ENCODE results near the gene TAGLN3.

TAGLN3 gene

GRCh38 chr3:111986800-111987199, 11.9 kb upstream of the TAGLN3 start (continued):
- TF ChIP-seq, protein P1, sequence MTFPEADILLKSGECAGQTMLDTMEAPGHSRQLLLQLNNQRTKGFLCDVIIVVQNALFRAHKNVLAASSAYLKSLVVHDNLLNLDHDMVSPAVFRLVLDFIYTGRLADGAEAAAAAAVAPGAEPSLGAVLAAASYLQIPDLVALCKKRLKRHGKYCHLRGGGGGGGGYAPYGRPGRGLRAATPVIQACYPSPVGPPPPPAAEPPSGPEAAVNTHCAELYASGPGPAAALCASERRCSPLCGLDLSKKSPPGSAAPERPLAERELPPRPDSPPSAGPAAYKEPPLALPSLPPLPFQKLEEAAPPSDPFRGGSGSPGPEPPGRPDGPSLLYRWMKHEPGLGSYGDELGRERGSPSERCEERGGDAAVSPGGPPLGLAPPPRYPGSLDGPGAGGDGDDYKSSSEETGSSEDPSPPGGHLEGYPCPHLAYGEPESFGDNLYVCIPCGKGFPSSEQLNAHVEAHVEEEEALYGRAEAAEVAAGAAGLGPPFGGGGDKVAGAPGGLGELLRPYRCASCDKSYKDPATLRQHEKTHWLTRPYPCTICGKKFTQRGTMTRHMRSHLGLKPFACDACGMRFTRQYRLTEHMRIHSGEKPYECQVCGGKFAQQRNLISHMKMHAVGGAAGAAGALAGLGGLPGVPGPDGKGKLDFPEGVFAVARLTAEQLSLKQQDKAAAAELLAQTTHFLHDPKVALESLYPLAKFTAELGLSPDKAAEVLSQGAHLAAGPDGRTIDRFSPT (tag by site-specific recombination; IDR thresholded peaks at IDR 0.05) = no peak
- TF ChIP-seq MZF1 (tag by site-specific recombination; IDR thresholded peaks at IDR 0.05; ENCODE audit: borderline replicate concordance) = no peak
- TF ChIP-seq OSR2 (tag by site-specific recombination; IDR thresholded peaks at IDR 0.05) = no peak
- no peak for TF ChIP-seq ZNF626 (tag by site-specific recombination; IDR thresholded peaks at IDR 0.05)
- no peak for TF ChIP-seq KLF8 (tag by site-specific recombination; IDR thresholded peaks at IDR 0.05)
- TF ChIP-seq ZNF707 (tag by site-specific recombination; IDR thresholded peaks at IDR 0.05) = no peak
- TF ChIP-seq ZNF677 (tag by site-specific recombination; IDR thresholded peaks at IDR 0.05) = no peak
- no peak for TF ChIP-seq ZNF777 (tag by site-specific recombination; IDR thresholded peaks at IDR 0.05; ENCODE audit: borderline replicate concordance)

DNA sequence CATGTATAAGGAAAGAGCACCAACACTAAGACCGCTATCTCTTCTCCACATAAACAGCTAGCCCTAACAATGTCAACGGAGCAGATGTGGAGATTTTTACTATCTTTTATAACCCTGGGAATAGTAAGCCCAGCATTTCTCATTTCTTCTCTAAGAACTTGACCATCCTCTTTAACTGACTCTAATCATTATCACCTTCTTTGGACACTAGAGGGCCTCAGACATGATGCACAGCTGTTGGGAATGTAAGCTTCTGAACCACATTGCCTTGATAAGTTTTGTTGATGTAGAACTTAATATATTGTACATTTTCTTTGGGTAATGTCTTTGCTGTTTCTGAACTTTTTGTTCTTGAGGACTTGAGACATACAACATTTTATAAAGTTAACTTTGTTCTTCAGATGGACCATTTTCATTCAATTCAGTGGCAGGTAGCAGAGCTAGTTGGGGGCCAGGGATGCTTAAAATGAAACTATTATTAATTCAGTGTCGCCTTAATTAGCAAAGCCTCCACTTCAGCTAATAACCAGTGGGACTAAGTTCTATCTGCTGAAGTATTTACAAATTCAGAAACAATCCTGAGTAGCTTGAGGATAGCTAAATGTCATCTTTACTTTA, 9.6 kb upstream of the TAGLN3 start:
- ChIA-PET POLR2A (interaction anchor here (2.2 kb wide), 1 partner anchor 10 kb away, joined by 9 read pairs; the partner anchor contains the start of gene ABHD10), CTCF (interaction anchor here (0.6 to 3.5 kb wide), 23 partner anchors 9 to 1445 kb away, joined by 3 to 31 read pairs (median 5); partner anchors contain the start of genes ABHD10 and TAGLN3)
- Histone ChIP-seq H3K27ac (ENCODE audit: extremely low read depth, low read depth, low read length) (no peak overlapping the region), H3K4me1 (ENCODE audit: control insufficient read depth, insufficient read depth, low read length) (no peaks in the 10 kb centered on the region), H3K9me3 (ENCODE audit: control insufficient read depth, insufficient read depth, low read depth, low read length) (no peaks in the 10 kb centered on the region), H3K4me3 (ENCODE audit: low read depth, low read length) (no peak overlapping the region), H3K36me3 (ENCODE audit: control insufficient read depth in 2 of 2, insufficient read depth in 1 of 2, low read length in 2 of 2) (peaks cover 13 to 60% of the 10 kb centered on the region in 2 experiments)
- TF ChIP-seq ZNF473 (tag by site-specific recombination; IDR thresholded peaks at IDR 0.05) (no peak), ZNF654 (tag by site-specific recombination; IDR thresholded peaks at IDR 0.05; ENCODE audit: low read depth) (peak; percentile 49)

DNA sequence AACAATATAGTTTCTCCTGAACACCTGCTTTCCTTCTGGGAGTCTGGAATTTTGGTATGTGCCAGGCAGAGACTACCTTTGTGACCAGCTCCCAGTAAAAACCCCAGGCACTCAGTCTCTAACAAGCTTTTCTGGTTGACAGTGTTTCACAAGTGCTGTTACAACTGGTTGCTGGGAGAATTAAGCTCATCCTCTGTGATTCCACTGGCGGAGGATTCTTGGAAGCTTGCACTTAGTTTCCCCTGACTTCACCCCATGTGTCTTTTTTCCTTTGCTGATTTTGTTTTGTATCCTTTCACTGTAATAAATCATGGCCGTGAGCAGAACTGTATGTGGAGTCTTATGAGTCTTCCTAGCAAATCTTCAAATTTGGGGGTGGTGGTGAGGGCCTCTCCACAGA, 5.7 kb upstream of the TAGLN3 start:
- Histone ChIP-seq H3K27ac (ENCODE audit: extremely low read depth, low read depth, low read length) (no peak overlapping the region), H3K4me3 (ENCODE audit: low read depth, low read length) (no peak overlapping the region), H3K36me3 (ENCODE audit: control insufficient read depth in 2 of 2, insufficient read depth in 1 of 2, low read length in 2 of 2) (peaks cover 11 to 35% of the 10 kb centered on the region in 2 experiments), H3K9me3 (ENCODE audit: control insufficient read depth, insufficient read depth, low read depth, low read length) (no peaks in the 10 kb centered on the region), H3K4me1 (ENCODE audit: control insufficient read depth, insufficient read depth, low read length) (no peaks in the 10 kb centered on the region)
- CTCF ChIA-PET = interaction anchor here (0.7 to 3.8 kb wide), 4 partner anchors 20 to 324 kb away, joined by 3 to 21 read pairs (median 4); no protein-coding TSS in a partner anchor
- TF ChIP-seq ZNF561 (tag by site-specific recombination; IDR thresholded peaks at IDR 0.05; ENCODE audit: borderline replicate concordance) (no peak), ZNF248 (tag by site-specific recombination; IDR thresholded peaks at IDR 0.05) (no peak), TCF7L2 (IDR thresholded peaks at IDR 0.05; ENCODE audit: borderline replicate concordance, low read depth, low read length) (no peak), ZNF670 (tag by site-specific recombination; IDR thresholded peaks at IDR 0.05; ENCODE audit: low read depth) (no peak), ZNF610 (tag by site-specific recombination; IDR thresholded peaks at IDR 0.05; ENCODE audit: borderline replicate concordance) (no peak)
- POLR2A ChIA-PET = no interaction called here

GRCh38 chr3:111999484-112000324, 982 bp downstream of the TAGLN3 start:
- no peaks in the 10 kb centered on the region for H3K4me1 ChIP-seq (ENCODE audit: control insufficient read depth, insufficient read depth, low read length)
- H3K36me3 ChIP-seq (ENCODE audit: control insufficient read depth in 2 of 2, insufficient read depth in 1 of 2, low read length in 2 of 2) = no peaks in the 10 kb centered on the region
- no peaks in the 10 kb centered on the region for H3K9me3 ChIP-seq (ENCODE audit: control insufficient read depth, insufficient read depth, low read depth, low read length)
- no peak overlapping the region for H3K4me3 ChIP-seq (ENCODE audit: low read depth, low read length)
- no peak overlapping the region for H3K27ac ChIP-seq (ENCODE audit: extremely low read depth, low read depth, low read length)
- POLR2A ChIA-PET = no interaction called here
- CTCF ChIA-PET = interaction anchor here (0.6 to 2.0 kb wide), 3 partner anchors 11 to 74 kb away, joined by 3 to 13 read pairs (median 9); no protein-coding TSS in a partner anchor
- TF ChIP-seq ZNF560 (tag by site-specific recombination; IDR thresholded peaks at IDR 0.05; ENCODE audit: borderline replicate concordance) (no peak), ZNF555 (tag by site-specific recombination; conservative IDR thresholded peaks at IDR 0.05) (no peak), CTCF (tag by site-specific recombination; IDR thresholded peaks at IDR 0.05) (no peak), ZNF529 (tag by site-specific recombination; IDR thresholded peaks at IDR 0.05; ENCODE audit: insufficient replicate concordance) (no peak), ZSCAN4 (tag by site-specific recombination; IDR thresholded peaks at IDR 0.05) (no peak), ZNF354C (tag by site-specific recombination; IDR thresholded peaks at IDR 0.05; ENCODE audit: borderline replicate concordance, low read depth) (no peak)
